ENCODE results near the gene PRRC2A.

Gene PRRC2A

DNA sequence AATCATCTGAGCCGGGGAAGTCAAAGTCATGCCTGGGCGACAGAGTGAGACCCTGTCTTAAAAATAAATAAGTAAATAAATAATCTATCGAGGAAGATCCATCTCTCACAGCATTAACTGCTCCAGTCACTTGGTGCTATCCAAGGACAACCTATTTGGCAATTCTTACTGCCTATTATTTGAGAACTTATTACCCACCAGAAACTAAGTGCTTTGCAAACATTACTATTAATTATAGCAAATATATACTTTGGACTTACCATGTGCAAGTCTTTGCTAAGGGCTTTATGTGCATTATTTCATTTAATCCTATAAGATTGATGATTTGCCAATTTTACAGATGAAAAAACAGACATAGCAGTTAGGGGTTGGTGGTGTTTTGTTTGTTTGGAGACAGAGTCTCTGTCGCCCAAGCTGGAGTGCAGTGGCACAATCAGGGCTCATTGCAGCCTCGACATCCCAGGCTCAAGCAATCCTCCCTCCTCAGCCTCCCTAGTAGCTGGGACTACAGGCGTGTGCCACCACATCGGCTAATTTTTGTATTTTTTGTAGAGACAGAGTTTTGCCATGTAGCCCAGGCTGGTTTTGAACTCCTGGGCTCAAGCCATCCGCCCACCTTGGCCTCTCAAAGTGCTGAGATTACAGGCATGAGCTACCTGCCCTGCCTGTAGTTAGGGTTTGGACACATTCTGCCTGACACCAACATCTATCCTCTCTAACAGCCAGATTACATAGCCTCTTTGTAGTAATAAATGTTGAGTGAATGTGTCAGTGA lies 34.2 kb downstream of the PRRC2A start:
- no peak for DNase-seq

DNA sequence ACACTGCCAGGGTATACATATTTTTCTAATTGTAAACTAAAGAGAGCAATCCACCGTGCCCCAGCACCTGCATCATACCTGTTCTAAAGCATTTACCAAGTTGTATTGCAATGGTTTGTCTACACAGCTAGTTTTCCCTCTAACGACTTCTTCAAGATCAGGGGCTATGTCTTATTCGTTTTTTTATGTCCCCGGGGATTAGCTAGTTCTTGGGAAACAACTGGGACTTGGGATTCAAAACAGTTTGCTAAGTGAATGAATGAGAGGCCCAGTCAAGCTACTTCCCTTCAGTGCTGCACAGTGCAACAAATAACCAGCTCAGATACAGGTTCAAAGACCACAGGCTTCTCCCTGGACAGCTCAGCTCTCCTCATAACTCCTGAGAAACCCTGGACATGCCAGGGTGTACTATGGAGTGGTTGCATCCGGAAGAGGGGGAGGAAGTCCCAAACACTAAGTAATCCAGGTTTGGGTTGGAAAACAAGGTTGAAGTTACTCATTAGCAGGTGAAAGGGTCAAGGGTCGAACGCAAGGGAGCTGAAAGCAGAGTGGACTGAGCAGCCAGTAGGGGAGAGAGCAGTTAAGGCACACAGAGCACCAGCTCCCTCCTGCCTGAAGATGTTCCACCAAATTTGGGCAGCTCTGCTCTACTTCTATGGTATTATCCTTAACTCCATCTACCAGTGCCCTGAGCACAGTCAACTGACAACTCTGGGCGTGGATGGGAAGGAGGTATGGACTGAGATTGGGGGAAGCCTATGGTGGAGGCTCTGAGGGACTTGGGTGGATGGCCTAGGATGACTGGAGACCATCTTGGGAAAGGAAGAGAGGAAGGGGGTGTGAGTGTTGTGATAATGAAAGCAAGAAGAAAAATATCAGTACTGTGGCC lies 35.1 kb downstream of the PRRC2A start, which contains the start of gene APOM:
Gene APOM, plus strand, starts transcription at position 546 of the 889 bp plus-strand sequence. Its CDS starts 73 bp downstream, at position 619.
- no peak for DNase-seq

DNA sequence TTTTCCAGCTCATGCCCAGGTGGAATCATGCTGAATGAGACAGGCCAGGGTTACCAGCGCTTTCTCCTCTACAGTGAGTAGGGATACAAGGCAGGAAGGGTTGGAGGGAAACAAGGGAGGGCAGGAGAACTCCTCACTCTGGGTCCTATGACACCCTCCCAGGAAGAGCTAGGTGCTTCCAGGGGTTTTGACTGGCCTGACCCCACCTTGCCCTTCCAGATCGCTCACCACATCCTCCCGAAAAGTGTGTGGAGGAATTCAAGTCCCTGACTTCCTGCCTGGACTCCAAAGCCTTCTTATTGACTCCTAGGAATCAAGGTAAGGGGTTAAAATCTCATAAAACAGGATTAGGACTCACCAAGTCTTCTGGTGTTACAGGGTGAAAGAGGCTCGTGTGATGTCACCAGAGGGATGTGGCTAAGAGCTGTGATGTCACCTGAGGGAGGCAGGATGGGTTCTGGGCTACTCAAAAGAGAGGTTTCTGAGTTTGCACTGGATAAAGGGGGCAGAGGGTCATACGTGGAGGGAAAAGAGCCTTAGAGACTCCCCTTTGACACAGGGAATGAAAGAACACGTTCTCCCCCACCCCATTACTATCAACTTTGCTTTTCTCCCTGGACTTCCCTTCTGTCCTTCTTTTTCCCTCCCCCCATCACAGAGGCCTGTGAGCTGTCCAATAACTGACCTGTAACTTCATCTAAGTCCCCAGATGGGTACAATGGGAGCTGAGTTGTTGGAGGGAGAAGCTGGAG lies 37.1 kb downstream of the PRRC2A start:
- DNase-seq = no peak

DNA sequence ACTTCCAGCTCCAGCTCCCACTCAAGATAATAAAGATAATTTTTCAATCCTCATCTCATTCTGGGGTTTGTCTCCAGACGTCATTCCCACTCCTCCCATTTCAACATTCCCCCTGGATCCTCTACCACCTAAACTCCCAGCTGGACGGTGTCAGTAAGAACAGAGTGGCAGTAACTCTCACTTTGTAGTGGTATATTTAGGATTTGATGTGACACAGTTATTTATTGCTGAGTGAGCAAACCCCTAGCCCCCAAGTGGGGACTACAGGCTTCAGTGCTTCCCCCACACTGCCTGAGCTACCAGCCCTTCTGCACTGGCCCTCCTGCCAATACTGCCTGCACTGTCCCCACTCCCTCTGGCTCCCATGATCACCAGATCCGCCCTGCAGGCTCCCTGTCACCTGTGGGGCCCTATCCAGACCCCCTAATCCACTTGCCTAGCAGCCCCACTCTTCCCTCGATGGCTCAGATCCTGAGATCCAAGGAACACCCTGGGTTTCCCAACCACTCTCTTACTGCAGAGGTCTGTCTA lies 37.7 kb downstream of the PRRC2A start:
- DNase-seq = no peak

DNA sequence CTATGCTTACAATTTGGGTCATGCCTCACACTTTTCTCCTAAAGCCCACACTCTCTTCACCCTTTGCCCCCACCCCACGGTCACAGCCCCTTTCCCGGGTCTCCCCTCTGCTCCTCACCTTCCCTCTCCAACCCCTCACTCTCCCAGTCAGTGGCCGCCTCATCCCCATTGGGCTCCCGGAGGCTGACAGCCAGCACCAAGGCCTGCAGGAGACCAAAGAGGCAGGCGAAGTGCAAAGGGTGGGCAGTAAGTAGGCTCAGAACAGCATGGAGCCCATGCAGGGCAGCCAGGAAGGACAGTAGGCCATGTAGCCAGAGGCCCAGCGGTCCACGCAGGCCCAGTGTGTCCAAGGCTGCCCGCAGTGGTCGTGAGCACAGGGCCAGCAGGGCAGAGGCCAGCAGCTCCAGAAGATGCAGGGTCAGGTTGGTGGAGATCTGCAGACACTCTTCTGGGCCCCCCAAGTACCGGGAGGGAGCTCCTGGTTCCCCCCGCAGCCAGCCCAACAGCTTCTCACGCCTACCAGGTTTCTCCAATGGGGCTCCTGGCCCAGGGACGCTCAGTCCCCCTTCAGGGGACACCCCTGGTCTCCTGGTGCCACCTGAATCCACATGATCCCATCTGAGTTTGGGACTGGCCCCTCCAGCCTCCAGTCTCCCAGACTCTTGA lies 38.6 kb downstream of the PRRC2A start:
- DNase-seq = no peak

DNA sequence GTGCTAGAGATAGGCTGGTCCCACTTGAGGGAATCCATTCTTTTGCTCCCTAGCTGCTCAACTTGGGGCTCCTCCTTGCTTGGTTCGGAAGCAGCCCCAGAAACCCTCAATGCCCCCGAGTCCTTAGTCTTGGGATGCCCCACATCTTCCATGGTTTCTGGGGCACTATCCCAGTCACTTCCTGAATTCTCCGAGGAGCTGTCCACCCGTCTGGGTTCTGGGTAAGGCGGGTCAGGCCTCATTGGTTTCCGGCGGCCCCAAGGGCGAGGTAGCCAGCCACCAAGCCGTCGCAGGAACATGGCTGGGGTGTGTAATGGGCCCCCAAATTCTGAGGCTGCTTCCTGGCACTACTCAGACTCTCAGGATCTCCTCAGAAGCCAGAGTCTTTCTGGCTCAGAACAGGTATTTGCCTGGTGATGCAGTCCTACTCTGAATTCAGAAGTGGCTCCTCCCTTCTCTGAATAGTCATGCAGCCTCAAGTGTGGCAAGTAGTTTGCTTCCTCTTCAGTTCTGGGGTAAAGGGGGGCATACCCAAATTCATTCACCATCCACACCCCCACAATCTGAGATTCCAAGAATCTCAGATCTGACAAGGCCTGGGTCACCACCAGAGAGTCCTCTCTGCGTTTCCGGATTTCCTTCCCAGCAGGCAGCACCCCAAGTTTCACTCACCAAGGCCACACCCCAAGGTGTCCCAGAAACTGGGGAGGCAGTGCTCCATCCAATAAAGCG lies 39.3 kb downstream of the PRRC2A start:
- DNase-seq = no peak

DNA sequence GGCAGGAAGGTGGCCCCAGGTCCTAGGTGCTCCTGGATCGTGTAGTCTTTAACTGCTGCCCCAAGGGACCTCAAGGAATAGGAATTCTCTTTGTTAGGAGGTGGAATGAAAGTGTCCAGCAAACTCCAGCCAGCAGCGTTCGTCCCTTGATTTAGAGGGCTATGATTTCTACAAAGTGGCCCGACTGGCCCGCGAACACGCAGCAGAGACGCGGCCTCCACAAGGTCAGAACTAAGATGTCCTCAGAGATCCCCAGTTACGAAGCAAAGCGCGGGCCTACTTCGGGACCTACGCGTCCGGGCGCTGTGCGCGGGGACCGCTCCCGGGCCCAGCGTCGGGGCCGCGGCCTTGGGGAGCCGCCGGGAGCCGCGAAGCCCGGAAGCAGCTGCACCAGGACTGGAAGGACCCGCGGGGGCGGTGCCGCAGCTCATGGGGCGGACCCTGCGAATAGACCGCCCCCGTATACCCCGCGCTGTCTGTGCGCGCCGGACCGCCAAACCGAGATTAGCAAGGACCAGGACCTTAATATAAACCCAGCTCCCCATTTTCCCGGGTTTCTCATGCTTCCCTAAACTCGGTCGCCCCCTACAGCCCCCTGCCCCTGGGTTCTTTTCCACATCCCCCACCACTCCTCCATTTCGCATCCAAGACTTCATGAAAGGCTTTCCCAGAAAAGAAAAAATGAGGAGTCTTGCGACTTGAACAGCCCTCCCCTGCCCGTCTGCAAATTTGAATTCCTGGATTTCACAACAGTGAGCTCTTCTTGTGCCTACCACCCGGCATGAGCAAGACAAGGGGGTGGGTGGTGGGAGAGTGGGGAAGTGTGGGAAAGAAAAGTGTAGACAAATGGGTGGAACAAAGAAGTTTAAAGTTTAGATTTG lies 40.1 kb downstream of the PRRC2A start, which contains the start of gene C6orf47:
Gene C6orf47, minus strand, starts transcription at position 398 of the 881 bp plus-strand sequence. CDS start 831 bp downstream, outside the sequence.
- peak; percentile 68 for DNase-seq

DNA sequence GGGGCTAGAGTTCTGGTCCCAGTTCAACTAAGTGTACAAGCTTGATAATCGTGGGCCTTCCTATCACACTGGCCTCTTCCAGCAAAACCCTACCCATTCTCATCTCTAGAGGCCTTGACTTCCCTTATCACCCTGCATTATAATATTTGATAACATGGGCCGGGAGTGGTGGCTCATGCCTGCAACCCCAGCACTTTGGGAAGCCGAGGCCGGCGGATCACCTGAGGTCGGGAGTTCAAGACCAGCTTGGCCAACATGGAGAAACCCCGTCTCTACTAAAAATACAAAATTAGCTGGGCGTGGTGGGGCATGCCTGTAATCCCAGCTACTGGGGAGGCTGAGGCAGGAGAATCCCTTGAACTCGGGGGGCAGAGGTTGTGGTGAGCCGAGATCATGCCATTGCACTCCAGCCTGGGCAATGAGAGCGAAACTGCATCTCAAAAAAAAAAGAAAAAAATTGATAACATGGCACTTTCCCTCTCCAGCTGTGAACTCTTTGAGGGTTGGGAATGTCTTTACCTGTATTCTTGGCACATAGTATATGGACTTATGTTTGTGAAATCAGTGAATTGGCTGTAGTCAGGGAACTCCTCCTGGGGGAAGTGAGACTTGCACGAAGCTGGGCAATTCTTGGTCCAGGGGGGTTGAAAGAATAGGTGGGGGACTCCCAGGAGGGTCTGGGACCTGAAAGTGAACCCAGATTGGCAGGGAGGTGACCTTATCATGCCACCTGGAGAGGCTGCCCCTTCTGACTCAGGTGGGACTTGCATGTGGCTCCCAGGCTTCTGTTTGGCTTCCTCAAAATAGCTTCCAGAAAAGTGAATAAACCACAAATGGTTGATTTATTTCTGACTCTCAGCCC lies 41.0 kb downstream of the PRRC2A start:
- no peak for DNase-seq

DNA sequence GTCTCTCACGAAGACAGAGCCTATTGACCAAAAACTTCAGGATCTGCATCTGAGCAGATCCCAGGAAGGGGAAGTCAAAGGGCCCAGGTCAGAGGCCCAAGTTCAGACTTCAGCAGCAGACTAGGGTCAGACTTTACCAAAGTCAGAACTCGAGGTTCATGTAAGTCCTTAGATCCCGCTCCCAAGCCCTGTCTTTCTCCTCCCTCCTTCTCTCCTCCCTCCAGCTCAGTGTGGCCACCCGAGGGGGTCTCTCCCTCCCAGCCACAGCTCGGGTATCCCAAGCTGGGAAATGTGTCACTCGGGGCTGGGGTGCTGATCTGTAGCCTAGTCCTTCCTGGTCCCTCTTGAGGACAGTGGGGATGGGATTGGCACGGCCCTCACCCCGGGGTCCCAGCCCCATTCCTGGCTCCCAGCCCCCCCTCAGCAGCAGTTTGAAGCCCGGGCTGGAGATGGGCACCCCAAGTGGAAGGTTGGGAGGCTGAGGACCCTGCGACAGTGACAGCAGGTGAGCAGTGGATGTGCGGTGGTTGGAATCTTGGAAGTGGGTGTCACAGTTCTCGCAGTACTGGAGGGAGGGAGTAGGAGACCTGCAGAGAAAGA lies 41.7 kb downstream of the PRRC2A start:
- no peak for DNase-seq

DNA sequence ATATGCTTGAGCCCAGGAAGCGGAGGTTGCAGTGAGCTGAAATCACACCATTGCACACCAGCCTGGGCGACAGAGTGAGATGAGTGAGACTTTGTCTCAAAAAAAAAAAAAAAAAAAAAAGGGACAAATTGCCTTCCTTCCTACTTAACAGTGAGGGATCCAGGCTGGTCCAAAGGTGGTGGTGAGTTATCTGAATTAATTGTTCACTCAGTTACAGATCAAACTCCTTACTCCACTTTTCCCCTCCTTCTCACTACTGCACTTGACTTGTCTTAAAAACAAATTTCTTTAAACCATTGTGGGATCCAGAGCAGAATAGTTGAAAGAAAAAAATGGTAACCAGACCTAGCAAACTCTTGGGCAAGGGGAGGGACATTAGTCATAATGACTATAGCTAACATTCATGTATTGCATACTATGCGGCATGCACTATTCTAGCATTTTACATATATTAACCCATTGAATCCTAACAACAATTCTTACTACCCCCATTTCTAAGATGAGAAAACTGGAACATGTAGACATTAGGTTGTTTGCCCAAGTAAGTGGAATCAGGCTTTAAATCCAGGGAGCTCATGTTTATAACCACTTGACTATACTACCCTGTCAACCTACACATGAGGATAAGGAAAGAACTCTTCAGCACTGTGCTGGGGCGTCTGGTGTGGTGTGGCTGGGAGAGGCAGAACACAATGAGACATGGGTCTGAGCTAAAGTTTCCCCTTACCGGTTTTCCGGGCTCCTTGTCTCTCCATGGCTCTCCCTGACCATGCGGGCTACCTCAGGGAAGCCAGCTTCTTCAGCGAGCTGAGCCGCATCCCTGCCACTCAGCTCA lies 42.8 kb downstream of the PRRC2A start:
- DNase-seq = no peak

DNA sequence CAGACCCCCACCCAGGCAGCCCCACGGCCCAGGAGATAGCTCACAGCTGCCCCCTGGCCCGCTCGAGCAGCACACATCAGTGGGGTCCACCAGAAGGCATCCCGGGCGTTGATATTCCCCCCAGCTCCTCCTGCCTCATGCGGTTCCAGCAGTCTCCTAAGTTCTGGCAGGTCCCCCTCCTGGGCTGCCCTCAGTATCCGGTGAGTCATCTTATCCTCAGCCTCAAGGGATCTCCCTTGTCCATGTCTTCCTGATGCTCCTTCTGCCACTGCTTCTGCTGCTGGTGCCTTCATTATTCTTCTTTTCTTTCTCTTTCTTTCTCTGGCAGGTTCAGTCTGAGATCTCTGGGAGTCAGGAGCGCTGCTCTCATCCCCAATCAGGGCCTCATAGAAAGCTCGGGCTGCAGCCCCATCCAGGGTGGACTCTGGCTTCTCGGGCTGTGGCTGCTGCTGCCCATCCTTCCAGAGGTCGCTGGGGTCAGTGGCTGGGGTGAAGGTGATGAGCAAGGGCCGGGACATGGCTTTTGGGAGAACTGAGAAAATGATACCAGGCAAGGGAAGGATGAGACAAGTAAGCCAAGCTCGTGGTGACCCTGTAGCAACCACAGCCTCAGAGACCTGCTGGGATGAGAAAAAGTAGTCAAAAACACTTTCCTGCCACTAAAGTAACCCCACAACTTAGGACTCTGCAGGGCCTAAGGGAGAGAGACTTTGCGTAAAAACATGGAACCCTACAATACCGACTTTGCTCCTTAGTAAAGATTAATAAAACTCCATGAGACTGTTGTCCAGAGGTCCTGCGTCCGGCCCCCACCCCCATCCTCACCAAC lies 43.7 kb downstream of the PRRC2A start:
- DNase-seq = no peak

DNA sequence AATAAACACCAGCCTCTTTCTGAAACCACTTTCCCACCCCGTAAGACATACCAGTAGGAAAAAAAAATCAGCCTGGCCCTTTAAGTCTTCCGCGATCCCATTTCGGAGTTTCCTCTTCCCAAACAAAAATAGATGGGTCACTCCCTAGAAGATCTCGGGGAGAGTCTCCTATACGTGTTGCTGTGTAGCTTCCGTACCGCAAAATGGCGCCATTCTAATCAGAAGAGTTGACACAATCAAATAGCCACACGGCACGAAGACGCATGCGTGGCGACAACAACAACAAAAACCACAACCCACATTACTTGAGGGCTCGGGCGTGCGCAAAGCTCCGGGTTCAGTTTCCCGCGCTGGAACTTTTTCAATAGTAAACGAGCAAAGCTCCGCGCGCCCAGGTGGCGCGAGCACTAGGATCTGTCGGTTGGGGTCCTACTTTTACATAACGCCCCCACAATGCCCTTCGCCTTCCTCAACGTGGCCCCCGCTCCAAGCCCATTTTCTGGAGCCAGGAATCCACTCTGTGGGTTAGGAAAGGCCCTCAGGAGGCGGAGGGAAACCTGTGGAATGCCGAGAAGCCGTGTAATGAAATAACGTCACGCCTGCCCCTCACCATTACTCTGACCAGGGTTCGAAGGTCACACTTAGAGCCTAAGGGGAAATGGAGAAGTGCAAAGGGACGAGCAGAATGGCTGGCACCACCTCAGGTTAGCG lies 44.4 kb downstream of the PRRC2A start, which contains the start of gene GPANK1:
Gene GPANK1, minus strand, starts transcription at position 208 of the 711 bp plus-strand sequence. CDS start 519 bp downstream, outside the sequence.
- DNase-seq = peak; percentile 87

DNA sequence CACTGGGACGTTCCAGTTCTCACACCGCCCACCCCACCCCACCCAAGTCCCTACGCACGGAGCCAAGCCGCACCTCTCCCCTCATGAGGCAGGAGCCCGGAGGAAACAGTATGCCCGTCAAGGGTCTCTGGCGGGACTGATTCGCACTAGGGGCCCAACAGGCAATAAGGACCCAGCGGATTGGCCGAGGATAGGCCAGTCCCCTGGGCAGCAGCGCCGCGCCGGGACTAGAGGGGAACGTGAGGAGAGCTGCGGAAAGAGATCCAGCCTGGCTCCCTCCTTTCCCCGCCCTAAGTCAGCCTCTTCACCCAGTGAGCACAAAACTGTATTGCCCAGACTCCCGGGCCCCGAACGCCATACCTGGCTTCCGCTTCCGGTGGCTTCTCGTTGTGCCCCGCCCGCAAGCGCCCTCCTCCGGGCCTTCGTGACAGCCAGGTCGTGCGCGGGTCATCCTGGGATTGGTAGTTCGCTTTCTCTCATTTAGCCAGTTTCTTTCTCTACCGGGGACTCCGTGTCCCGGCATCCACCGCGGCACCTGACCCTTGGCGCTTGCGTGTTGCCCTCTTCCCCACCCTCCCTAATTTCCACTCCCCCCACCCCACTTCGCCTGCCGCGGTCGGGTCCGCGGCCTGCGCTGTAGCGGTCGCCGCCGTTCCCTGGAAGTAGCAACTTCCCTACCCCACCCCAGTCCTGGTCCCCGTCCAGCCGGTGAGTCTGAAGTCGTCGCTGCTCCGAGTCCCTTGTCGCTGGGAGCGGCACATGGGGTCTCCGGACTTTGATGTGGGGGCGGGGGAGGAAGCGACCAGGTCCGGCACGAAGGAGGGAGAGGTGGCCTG lies 45.2 kb downstream of the PRRC2A start, which contains the start of gene CSNK2B:
Gene CSNK2B, plus strand, starts transcription at position 580 of the 836 bp plus-strand sequence. CDS start 752 bp downstream, outside the sequence.
- DNase-seq = peak; percentile 99

DNA sequence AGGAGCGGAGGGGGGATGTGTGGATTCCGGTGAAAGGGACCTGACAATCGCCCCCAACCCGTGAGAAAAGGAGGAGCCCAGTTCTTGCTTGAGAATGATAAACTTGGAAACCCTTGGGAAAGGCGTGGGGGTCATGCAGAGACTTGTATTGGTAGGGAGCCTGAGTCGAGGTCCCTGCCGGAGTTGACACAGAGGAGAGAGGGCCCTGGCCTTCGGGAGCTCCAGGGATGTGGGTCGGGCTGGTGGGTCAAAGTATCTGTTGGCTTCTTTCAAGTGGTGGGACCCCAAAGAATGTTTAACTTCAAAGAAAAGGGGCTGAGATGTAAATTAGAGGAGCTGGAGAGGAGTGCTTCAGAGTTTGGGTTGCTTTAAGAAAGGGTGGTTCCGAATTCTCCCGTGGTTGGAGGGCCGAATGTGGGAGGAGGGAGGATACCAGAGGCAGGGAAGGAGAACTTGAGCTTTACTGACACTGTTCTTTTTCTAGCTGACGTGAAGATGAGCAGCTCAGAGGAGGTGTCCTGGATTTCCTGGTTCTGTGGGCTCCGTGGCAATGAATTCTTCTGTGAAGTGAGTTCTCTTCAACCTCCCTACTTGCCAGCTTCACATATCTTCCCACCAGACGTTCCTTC lies 45.9 kb downstream of the PRRC2A start:
- no peak for DNase-seq

Data from effector CD4-positive, alpha-beta T cell (primary cell).